ENCODE measurements around the gene CTNNA2.

The CTNNA2 gene

DNA sequence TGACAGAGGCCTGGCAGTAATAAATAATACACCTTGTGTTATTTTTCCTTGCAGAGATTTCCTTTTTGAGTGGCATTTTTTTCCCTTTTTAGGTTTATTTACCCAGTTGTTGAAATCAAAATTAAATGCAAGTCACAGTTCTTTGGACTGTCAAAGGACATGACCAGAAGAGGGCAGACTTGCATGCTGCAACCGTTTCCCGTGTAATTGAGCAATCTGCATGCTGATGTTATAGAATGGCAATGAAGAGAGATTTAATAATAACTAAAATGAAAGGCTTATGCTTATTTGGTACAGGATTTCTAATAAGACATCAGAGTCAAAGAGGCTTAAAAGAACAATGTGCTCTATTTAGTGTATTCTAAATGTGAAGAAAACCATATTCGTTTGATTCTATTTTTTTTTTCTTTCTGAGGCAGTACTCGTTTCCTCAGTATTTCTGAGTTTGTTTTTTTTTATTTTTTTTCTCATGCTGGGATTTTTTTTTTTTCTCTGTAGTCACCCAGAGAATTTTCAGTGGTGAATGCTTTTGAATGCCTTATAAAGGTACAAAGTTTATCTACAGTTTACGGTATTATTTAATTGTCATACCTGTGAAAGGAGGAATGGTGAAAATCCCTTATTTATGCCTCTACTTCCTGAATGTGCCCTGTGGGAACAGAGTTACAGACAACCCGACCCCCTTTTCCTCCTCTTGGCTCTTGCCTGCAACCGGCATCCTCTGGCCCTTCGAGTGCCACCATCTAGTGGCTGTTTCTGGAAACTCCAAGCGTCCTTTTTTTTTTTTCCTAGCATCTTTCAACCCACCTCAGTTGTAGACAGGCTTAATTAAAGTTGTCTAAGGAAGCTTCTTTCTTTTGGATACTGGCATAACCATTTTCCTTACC, 423.2 kb downstream of the CTNNA2 start:
- peak; percentile 39 for DNase-seq (ENCODE audit: low read depth)
- TF ChIP-seq, protein P1, sequence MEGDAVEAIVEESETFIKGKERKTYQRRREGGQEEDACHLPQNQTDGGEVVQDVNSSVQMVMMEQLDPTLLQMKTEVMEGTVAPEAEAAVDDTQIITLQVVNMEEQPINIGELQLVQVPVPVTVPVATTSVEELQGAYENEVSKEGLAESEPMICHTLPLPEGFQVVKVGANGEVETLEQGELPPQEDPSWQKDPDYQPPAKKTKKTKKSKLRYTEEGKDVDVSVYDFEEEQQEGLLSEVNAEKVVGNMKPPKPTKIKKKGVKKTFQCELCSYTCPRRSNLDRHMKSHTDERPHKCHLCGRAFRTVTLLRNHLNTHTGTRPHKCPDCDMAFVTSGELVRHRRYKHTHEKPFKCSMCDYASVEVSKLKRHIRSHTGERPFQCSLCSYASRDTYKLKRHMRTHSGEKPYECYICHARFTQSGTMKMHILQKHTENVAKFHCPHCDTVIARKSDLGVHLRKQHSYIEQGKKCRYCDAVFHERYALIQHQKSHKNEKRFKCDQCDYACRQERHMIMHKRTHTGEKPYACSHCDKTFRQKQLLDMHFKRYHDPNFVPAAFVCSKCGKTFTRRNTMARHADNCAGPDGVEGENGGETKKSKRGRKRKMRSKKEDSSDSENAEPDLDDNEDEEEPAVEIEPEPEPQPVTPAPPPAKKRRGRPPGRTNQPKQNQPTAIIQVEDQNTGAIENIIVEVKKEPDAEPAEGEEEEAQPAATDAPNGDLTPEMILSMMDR (IDR thresholded peaks at IDR 0.05; ENCODE audit: control insufficient read depth, extremely low read depth, insufficient read depth) = peak; percentile 86
- no peak overlapping the region for H3K4me3 ChIP-seq (ENCODE audit: low read depth, low read length)

DNA sequence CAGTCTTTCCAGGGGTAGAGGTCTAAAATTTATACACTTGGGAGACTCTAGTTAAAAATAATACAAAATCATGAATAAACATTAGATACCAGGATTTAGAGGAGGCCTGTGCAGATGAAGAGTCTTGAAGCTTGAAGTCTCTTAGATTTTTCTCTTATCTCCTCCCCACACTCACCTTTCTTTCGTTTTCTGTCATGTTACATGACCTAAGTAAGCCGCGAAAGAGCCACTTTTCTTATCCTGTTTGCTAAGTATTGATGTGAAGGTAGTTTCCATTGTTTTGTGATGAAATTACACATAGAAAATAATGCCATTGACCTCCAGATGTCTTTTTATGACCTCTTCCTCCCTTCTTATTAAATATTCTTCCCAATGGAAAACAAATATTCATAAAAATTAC, 423.9 kb downstream of the CTNNA2 start:
- DNase-seq (ENCODE audit: low read depth) = no peak
- H3K4me3 ChIP-seq (ENCODE audit: low read depth, low read length) = no peak overlapping the region
- TF ChIP-seq, protein P1 (IDR thresholded peaks at IDR 0.05; ENCODE audit: control insufficient read depth, extremely low read depth, insufficient read depth) = no peak

DNA sequence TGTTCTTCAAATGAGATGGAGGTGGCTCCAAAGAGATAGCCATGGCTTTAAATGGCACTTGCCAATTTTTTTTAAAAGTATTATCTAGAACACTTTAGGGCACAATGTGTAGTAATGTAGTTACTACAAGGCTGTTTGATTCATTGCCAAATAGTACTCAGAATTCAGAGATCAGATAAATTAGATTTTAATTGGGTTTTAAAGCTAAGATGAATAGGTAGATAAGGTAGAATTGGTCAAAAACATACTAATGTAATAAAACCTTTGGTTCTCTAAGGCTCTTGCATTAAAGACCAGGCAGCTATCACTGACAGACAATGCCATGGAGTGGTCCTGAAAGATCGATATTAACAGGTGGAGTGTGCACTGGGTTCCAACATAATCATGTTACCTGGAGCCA, 425.8 kb downstream of the CTNNA2 start:
- H3K4me3 ChIP-seq (ENCODE audit: low read depth, low read length) = no peak overlapping the region
- TF ChIP-seq, protein P1 (IDR thresholded peaks at IDR 0.05; ENCODE audit: control insufficient read depth, extremely low read depth, insufficient read depth) = no peak
- DNase-seq (ENCODE audit: low read depth) = no peak

DNA sequence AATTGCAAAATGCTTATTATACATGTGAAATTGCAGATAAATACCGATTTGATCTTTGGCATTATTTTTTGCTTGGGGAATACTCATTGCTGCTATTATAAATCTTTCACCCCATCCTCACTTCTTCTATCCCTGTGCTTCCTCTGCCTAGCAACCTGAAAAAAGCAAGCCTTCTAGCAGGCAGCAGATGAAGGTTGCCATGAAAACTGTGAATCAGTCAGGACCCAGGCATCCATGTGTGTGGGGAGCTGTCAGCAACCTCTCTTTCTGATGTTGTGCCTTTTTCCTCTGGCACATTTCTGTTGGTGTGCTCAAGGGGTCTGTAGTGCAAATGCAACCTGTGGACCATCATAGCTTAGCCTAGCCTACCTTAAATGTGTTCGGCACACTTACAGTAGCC, 427.5 kb downstream of the CTNNA2 start:
- H3K4me3 ChIP-seq (ENCODE audit: low read depth, low read length) = no peak overlapping the region
- no peak for DNase-seq (ENCODE audit: low read depth)
- TF ChIP-seq, protein P1 (IDR thresholded peaks at IDR 0.05; ENCODE audit: control insufficient read depth, extremely low read depth, insufficient read depth) = no peak

DNA sequence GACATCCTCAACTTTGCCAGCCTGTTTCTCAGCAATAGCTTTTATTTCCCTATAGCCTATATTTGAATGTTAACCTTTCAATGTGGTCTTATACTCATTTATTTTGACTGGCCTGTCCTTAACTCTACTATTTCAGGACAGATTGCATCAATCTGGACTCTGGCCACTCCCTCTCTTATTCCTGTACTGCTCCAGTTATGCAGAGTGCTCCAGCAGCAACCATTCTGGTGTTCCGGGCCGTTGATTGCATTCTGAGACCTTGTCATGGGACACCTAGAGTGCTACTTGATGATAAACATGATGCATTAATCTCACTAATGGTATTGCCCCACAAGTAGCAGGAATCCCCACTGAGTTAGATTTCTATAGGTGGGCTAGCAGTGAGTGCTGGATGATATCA, 428.3 kb downstream of the CTNNA2 start:
- DNase-seq (ENCODE audit: low read depth) = no peak
- H3K4me3 ChIP-seq (ENCODE audit: low read depth, low read length) = no peak overlapping the region
- TF ChIP-seq, protein P1 (IDR thresholded peaks at IDR 0.05; ENCODE audit: control insufficient read depth, extremely low read depth, insufficient read depth) = no peak

DNA sequence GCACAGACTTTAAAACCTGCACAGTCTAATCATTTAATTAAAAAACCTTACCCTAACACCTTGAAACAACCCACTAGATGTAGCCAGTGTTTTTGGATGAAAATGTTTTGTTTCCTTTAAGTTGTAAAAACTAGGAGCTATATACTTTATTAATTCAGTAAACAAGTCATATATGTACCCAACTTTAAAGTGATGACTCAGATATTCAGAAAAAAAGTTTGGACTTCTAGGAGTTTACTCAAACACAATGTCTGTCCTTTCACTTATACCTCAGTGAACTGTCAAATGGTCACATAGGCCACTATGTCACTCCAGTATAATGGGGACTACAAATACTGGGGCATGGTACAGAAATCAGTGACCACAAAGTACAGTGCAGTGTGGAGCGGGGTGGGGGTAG, 431.4 kb downstream of the CTNNA2 start:
- no peak overlapping the region for H3K4me3 ChIP-seq (ENCODE audit: low read depth, low read length)
- DNase-seq (ENCODE audit: low read depth) = no peak
- TF ChIP-seq, protein P1 (IDR thresholded peaks at IDR 0.05; ENCODE audit: control insufficient read depth, extremely low read depth, insufficient read depth) = no peak

Data from LNCaP clone FGC (cell line).